Skin epidermis (tissue), 12 donors: Measurements from ENCODE around the gene TIMM22.
"Not testable (repeated sequence)": the region's sequence is repeated elsewhere in the genome, so short reads cannot be mapped to it uniquely, and the experiment has no call there.

Experiments used
- H3K27ac ChIP-seq, 21 experiments: fragments of 200-600 bp; sonication (generic) in 11 of 21; one replicate each; pipeline ENCODE4 v1.5.0; 2020; ENCODE audit warnings: mild to moderate bottlenecking in 3 of 21, inconsistent platforms in 2 of 21, moderate library complexity in 2 of 21
- H3K4me3 ChIP-seq, 7 experiments: fragments of 200-600 bp; sonication (generic) in 2 of 7; one replicate each; pipeline ENCODE4 v1.5.0; 2020; ENCODE audit warnings: inconsistent platforms in 2 of 7, mild to moderate bottlenecking in 2 of 7, moderate library complexity in 1 of 7

Gene TIMM22

DNA sequence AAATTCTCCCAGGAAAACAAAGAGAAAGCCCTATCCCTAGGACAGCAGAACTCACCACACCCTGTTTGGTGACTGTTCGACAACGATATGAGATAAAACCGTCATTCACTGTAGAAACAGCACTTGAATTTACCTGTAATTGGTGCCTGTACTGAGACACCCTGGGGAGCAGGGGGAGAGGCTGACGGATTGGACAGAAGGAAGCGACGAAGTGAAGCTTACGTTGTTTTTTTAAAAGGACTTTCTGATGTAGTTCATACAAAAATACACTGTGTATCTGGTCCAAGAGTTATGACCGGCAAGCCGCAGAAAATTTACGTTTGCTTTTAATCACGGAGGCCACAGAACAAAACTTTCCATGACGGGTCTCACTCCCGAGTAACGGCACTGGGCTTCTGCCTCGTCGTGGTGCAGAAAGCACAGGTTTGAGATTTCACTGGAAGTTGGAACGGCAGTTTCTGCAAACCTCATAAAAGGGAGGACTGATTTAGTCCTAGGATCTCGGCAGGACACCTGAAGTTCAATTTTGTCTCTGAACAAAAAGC lies 27.0 kb upstream of the TIMM22 start:
- no peak overlapping the region for H3K4me3 ChIP-seq
- H3K27ac ChIP-seq, result peak overlapping the region in 3 of 21 experiments; percentile 9 to 21 (median 13)

DNA sequence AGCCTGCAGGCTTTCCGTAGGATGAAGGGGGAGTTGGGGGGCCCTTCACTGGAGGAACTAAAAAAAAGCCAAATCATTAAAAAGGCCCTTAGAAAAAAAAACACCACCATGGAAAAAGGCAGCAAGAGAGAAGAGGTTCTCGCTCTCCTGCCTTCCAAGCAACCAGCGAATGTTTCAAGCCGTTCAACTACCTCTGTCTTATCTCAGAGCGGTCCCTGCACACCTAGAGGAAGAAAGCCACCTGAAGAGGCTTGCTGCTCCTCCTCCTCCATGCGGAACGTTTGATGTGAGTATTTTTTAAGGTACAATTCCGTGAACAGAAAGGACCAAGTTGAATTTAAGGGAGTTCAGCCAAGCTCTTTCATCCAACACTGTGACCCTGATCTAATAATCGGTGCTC lies 26.6 kb upstream of the TIMM22 start:
- Histone ChIP-seq H3K27ac (peak overlapping the region in 2 of 21 experiments; percentile 13 to 21), H3K4me3 (no peak overlapping the region)

- H3K27ac ChIP-seq, result peak overlapping the region in 1 of 21 experiments; percentile 15
- H3K4me3 ChIP-seq, result not testable (repeated sequence)
Measured at GRCh38 chr17:971861-972260, 25.1 kb upstream of the TIMM22 start.

- peak overlapping the region in 7 of 21 experiments; percentile 3 to 48 (median 36) for H3K27ac ChIP-seq
- H3K4me3 ChIP-seq, result no peak overlapping the region
Measured at GRCh38 chr17:973053-973452, 23.9 kb upstream of the TIMM22 start.

DNA sequence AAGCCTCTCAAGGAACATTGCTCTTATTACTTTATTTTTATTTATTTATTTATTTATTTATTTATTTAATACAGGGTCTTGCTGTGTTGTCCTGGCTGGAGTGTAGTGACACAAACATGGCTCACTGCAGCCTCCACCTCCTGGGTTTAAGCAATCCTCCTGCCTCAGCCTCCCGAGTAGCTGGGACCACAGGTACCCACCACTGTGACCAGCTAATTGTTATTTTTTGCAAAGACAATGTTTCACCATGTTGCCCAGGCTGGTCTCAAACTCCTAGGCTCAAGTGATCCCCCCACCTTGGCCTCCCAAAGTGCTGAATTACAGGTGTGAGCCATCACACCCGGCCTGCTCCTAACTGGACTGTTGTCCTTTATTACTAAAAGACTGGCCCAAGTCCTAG lies 22.2 kb upstream of the TIMM22 start:
- H3K4me3 ChIP-seq, H3K27ac ChIP-seq: not testable (repeated sequence)

DNA sequence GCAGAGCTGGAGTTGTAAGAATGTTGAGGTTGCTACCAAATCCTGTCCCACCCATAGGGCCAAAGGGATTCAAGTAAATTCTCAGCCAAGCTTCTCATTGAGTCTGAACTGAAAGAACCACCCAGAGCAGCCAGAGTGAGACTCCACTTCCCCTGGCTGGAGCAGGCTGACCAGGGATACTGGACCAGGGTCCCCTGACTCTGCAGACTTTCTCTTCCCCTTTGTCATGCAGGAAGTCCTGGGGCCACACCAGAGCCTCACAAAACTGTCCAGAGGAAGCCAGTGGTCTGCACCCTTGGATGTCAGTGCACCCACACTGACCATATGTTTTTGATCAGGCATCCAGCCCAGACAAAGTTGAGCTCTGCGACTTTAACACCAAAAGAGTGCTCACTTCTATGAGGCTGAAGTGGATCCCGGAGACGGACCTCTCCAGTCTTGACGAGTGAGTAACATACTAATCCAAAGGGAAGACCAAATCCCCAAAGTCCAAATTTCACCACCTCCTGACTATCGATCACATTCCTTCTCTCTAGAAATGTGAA lies 21.5 kb upstream of the TIMM22 start:
- H3K4me3 ChIP-seq, result no peak overlapping the region
- H3K27ac ChIP-seq, result peak overlapping the region in 3 of 21 experiments; percentile 2 to 31 (median 28)

DNA sequence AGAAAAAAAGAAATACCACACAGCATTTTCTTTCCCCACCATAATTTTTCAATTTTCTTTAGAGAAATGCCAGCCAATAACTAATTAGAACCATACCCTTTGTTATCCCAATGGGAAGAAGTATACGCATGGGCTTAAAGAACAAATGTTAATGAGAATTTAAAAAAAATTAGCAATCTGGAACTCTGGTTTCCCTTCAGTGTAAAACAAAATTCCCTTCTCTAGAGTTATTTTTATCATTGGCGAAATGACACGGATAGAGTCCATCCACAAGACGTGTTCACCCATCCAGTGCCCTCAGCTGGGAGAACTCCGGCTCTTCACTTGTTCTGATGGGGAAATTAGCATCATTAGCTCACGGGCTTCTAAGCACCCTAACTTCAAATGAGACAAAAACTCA lies 20.6 kb upstream of the TIMM22 start:
- peak overlapping the region in 3 of 21 experiments; percentile 9 to 57 (median 40) for H3K27ac ChIP-seq
- no peak overlapping the region for H3K4me3 ChIP-seq

DNA sequence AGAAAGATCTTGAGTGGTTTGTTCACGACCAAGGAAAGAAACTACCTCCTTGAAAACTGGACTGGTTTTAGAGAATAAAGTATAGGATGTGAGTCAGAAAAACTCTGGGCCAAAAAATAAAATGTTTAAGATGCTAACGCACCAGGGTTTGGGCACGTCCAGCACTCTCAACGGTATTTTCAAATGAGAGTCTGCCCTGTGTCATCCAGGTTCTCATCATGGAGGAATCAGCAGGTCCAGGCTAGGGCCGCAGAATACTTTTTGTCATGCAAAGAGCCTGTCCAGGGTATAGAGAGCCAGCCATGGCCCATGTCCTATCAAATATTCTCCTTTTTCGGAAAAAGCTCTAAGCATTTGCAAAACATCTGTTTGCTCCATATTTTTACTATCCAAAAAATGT lies 19.8 kb upstream of the TIMM22 start:
- Histone ChIP-seq H3K4me3 (peak overlapping the region in 3 of 7 experiments; percentile 58 to 73 (median 59)), H3K27ac (peak overlapping the region in 5 of 21 experiments; percentile 25 to 89 (median 29))

DNA sequence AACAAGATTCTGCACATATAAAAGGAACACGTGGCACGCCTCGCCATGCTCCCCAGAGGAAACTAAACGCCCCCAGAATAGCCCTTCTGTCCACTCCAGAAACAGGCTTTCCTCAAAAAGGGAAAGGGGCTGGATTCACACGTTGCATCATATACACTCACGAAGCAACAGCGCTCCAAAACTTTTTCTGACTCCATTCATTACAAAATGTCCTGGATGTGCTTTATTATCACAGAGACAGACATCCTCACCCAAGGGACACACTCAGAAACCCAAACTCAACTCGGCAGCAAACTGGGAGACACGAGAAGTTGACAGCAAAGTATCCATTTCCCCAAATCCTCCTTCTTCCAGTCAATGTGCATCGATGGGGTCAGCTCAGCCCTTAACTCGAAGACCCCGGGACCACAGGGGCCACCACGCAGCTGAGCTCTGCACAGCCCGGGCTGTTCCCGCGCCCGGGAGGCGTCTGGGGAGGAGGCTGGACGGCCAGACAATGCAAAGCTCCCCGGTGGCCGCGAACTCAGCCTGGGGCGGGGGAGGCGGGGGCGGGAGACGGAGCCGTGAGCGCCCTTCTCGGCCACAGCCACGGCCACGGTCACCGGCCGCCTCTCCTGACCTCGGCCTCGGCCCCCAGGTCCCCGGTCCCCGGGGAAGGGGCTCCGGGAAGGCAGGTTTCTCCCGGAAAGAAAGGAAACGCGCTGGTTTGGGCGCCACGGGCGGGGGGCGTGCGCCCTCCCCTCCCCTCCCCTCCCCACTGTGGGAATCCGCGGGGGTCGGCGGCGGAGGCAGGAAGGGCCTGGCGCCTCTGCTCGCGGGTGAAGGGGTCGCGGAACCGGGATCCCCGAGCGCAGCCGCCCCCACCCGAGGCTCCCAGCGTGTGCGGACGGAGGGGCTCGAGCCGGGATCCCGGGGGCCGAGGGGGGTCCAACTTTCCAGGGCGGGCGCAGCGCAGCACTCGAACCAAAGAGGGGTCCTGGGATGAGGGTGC lies 18.5 kb upstream of the TIMM22 start:
- peak overlapping the region; percentile 58 to 91 (median 82) for H3K27ac ChIP-seq
- H3K4me3 ChIP-seq, result peak overlapping the region; percentile 58 to 75 (median 67)

GRCh38 chr17:979212-979538 lies 17.8 kb upstream of the TIMM22 start:
- Histone ChIP-seq H3K4me3 (peak overlapping the region; percentile 58 to 75 (median 67)), H3K27ac (peak overlapping the region in 18 of 21 experiments; percentile 37 to 91 (median 82))

DNA sequence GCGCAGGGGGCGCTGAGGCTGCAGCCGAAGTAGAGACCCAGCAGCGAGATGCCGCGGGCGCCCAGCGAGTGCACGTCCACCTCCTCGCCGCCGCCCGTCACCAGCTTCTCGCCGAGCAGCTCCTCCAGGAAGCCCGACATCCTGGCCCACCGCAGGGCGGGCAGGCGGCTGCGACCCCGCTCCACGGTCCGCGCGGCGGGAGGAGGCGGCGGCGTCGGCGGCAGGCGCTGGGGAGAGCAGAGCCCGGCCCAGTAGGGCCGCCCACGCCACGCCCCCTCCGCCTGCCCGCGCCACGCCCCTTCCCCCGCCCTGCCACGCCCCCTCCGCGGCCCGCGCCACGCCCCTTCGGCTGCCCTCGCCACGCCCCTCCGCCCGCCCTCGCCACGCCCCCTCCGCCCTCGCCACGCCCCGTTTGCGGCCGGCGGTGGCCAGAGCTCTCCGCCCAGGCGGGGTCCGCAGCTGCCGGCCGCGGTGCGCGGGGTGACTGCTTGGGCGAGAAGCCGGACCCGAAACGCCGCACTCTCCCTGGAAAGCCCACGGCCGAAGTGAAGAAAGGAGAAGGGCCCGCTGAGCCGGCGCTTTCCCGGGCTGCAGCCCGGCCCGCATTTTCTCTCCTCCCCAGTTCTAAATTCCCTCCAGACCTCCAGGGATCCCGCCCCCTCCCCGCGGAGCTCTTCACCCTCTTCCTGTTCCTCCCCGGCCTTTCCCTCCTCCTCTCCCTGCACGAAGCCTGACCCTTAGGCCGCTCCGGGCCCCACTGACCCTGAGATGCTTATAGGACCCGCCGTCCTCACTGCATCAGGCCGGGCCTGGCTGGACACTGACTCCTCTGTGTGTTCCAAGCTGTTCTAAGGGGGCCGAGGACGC lies 17.2 kb upstream of the TIMM22 start, which contains the start of gene NXN:
Gene NXN, minus strand, starts transcription at position 238 of the 867 bp plus-strand sequence.
- H3K4me3 ChIP-seq, result peak within 1 kb of the TSS; percentile 58 to 75 (median 67)
- peak within 1 kb of the TSS; percentile 58 to 91 (median 82) for H3K27ac ChIP-seq

DNA sequence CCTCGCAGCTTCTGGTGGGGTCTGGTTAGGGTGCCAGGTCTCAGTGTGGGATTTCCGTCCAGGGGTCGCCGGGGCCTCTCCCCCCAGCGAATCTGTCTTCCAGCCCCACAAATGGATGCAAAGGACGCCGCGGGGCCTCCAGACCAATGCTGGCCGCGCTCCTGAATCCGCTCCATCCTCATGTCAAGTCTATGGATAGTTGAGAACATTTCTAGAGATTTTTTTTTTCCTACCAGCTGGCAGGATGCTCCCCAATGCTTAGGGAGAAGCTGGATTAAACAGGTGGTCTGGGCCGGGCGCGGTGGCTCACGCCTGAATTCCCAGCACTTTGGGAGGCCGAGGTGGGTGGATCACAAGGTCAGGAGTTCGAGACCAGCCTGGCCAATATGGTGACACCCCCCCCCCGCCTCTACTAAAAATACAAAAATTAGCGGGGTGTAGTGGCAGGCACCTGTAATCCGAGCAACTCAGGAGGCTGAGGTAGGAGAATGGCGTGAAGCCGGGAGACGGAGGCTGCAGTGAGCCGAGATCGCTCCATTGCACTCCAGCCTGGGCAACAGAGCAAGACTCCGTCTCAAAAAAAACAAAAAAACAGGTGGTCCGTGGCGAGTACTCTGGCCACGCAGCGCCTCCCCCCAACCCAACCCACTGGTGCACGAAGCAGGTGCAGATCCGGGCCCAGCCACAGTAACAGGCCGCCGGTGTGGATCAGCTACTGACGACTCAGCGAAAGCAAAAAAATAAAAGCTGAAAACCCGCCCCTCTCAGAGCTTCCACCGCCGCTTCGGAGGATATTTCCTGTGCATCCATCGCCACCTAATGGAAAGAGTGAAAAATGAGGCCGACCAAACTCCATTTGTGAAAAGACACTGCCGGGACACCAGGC lies 16.3 kb upstream of the TIMM22 start:
- peak overlapping the region in 17 of 21 experiments; percentile 19 to 82 (median 66) for H3K27ac ChIP-seq
- H3K4me3 ChIP-seq, result peak overlapping the region; percentile 58 to 75 (median 67)

- no peak overlapping the region for H3K4me3 ChIP-seq
- H3K27ac ChIP-seq, result no peak overlapping the region
Measured at GRCh38 chr17:981292-981658, 15.7 kb upstream of the TIMM22 start.

DNA sequence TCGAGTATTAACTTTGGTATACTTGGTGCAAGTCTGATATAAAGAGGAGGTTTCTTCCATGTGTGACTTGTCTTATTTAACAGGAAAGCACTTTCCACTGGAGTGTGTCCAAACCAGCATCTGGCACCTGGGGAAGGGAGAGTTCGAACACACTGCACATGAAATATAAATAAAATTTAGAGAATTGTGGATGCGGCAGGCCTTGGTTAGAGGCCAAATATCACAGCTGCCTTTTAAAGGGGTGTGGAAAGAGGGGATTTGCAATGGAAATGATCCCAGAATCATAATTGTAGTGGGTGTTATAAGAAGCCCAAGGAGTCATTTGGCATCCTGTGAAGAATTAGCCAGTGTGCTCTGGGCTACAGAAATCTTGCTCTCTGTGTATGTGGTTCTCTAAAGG lies 13.0 kb upstream of the TIMM22 start:
- Histone ChIP-seq H3K27ac (no peak overlapping the region), H3K4me3 (no peak overlapping the region)

DNA sequence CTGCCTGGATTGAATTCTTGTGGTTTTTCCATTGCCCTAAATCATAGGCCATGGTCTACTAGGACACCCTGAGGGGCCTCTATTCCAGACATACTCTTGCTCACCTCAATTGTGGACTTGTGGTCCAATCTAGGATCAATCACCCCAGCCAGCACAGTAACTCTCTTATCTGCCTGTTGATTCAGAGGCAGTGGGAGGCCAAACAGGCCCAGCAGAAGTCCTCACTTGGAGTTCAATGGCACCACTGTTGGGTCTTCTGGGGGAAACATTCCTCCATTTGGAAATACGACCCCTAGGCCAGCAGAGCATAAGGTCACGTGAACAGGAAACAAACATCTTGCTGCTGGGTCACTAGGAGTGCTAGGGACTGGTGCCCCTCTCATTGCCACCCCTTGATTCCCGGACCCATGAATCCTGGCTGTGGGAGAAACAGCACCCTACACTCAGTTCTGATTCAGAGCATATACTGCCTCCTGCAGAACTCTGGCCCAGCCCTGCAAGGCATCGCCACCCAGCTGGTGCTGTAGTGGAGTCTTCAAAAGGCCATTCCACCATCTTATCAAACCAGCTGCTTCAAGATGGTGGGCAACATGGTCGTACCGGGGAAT lies 10.5 kb upstream of the TIMM22 start:
- H3K27ac ChIP-seq, result no peak overlapping the region
- H3K4me3 ChIP-seq, result no peak overlapping the region

DNA sequence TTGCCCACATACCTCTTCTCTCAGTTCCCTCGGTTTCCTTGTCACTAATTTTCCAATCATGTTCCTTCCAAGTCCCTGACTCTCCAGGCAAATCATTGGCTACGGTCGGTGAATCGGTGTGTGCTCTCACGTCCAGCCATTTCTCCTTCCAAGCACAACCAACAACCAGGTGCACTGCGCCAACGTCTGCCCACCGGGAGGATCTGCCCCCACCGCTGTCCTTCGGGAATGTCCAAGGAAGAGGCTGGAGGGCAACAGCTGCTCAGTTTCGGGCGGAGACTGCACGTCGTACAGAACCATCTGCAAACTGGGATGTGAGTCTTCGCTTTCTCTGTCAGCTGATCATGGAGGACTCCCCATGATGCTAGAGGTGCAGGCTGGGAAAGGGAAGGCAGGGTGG lies 9.0 kb upstream of the TIMM22 start:
- no peak overlapping the region for H3K27ac ChIP-seq
- no peak overlapping the region for H3K4me3 ChIP-seq

DNA sequence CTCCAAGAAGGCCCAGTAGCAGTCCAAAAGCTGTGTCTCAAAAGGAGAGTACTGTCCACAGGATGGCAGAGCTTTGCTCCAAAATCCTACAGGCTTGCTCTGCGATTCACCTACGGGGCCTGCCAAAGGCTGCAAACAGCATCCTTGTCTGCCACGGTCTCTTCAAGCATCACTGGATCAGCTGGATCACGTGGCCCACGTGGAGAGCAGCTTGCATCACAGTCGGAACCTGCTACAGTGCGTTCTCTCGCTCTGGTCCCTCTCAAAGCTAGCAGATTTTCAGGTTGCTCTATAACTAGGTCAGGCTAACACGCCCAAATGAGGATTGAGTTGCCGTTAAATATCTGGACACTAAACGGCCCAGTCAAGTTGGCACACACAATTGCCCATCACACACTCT lies 8.4 kb upstream of the TIMM22 start:
- H3K4me3 ChIP-seq, result no peak overlapping the region
- H3K27ac ChIP-seq, result no peak overlapping the region

DNA sequence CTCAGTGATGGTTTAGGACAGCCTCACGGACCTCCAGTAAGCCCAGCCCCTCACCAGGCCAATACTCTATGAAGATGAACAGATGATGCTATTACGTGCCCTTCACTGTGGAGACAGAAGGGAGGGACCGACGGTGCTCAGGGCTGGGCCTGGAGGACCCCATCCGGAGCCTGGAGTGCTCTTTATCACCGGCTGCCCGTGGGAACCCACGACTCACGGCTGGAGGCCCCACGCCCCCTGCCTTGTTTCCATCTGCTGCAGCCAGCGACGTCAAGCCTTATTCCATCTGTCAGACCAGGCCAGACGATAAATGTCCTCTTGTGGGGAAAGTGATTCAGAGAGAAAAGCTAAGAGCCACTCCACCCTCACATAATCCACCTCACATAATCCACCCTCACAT lies 4.0 kb upstream of the TIMM22 start:
- no peak overlapping the region for H3K27ac ChIP-seq
- no peak overlapping the region for H3K4me3 ChIP-seq
